Spleen (tissue), 7 donors: ENCODE results near the gene ACLY.

ENCODE experiments used
- CTCF ChIP-seq, 11 experiments: fragments of 200-600 bp in 7 of 11; fragments of 450-650 bp in 4 of 11; sonication (generic) in 4 of 11; IDR thresholded peaks in 8 of 11; conservative IDR thresholded peaks in 3 of 11; 1 replicate in 7 of 11; 2 replicates in 4 of 11; pipeline versions ENCODE4 v1.4.0 to v1.8.0; 2016 to 2021; ENCODE audit warnings: antibody characterized with exemption in 11 of 11, inconsistent platforms in 4 of 11, mild to moderate bottlenecking in 1 of 11
- POLR2A ChIP-seq, 3 donors: fragments of 450-650 bp; IDR thresholded peaks; one replicate each; pipeline ENCODE4 v1.5.1; 2017; ENCODE audit warnings: antibody characterized with exemption in 3 of 3, mild to moderate bottlenecking in 1 of 3
- donor health status: DM: no; HTN: no; CAD: no; lungs with moderate emphysema.
- donor health status: DM: no; HTN: no; CAD: no.
- donor health status: DM: no; HTN: no; CAD: no.

GRCh38 chr17:41821776-41822175 lies 97.0 kb downstream of the ACLY start:
- TF ChIP-seq CTCF (IDR thresholded peaks at IDR 0.05 in 8 of 11, conservative IDR thresholded peaks at IDR 0.05 in 3 of 11) (no peak), POLR2A (IDR thresholded peaks at IDR 0.05) (no peak)
